Calu3 (cell line): Measurements from ENCODE around the gene GALP. TPM values are rescaled to one million over a fixed set of nuclear protein-coding genes. Genes with fewer than 3 reads are reported as not detected.
"Not testable (repeated sequence)": the region's sequence is repeated elsewhere in the genome, so short reads cannot be mapped to it uniquely, and the experiment has no call there.

Source experiments
- BruUV-seq: library from RNA; stranded (reverse); fragments of 400-500 nt; replicated peaks from 2 replicates; lab custom pipeline; 2021; lab: Mats Ljungman, UMichigan
- CTCF ChIA-PET: fragments of 300-600 bp; sonication (Branson Sonifier 250); formaldehyde crosslinking; loops from one replicate; lab custom pipeline; 2022; ENCODE audit warnings: antibody characterized with exemption; lab: Charles Lee
- DNase-seq: peaks from one replicate; pipeline ENCODE4 v3.0.0; 2022
- H3K27ac Mint-ChIP-seq: one replicate; pipeline ENCODE4 v1.8.0; 2022; ENCODE audit warnings: mixed read lengths; ENCODE audit not compliant: unreplicated experiment
- H3K27me3 Mint-ChIP-seq: one replicate; pipeline ENCODE4 v1.8.0; 2022; ENCODE audit warnings: mixed read lengths; ENCODE audit not compliant: unreplicated experiment
- H3K36me3 Mint-ChIP-seq: one replicate; pipeline ENCODE4 v1.8.0; 2022; ENCODE audit warnings: mild to moderate bottlenecking, moderate library complexity, mixed read lengths; ENCODE audit not compliant: insufficient read depth, unreplicated experiment
- H3K4me1 Mint-ChIP-seq: one replicate; pipeline ENCODE4 v1.8.0; 2022; ENCODE audit warnings: mild to moderate bottlenecking, low read depth, mixed read lengths; ENCODE audit not compliant: unreplicated experiment
- H3K4me3 Mint-ChIP-seq: one replicate; pipeline ENCODE4 v1.8.0; 2022; ENCODE audit warnings: mild to moderate bottlenecking, low read depth, moderate library complexity, mixed read lengths; ENCODE audit not compliant: unreplicated experiment
- H3K9me3 Mint-ChIP-seq: one replicate; pipeline ENCODE4 v1.8.0; 2022; ENCODE audit warnings: low read depth, mixed read lengths; ENCODE audit not compliant: unreplicated experiment
- intact Hi-C: fragments of 100-400 bp; cut with micrococcal nuclease; formaldehyde crosslinking; loops from one replicate; pipeline ENCODE4 v1.10.0; 2022; ENCODE audit not compliant: unreplicated experiment
- total RNA-seq: library from RNA; stranded (reverse); gene quantifications from 2 replicates; pipeline ENCODE4 v1.2.3, GENCODE V29; 2022
- TF ChIP-seq, protein P1 (sequence below): fragments of 200-600 bp; IDR thresholded peaks from one replicate; pipeline ENCODE4 v1.8.0; 2022; ENCODE audit warnings: antibody characterized with exemption; ENCODE audit not compliant: unreplicated experiment

The GALP gene
- total RNA-seq, 1 experiment from 2014 or later, result not detected

GRCh38 chr19:56174550-56174949 lies 1.3 kb upstream of the GALP start:
- BruUV-seq, result no TSS peak
- H3K4me3 Mint-ChIP-seq, result no peak overlapping the region
- peaks cover 11% of the 10 kb centered on the region for H3K4me1 Mint-ChIP-seq
- H3K36me3 Mint-ChIP-seq, result peaks cover 4% of the 10 kb centered on the region
- H3K9me3 Mint-ChIP-seq, result no peaks in the 10 kb centered on the region
- peaks cover 56% of the 10 kb centered on the region for H3K27me3 Mint-ChIP-seq
- H3K27ac Mint-ChIP-seq, result no peak overlapping the region
- CTCF ChIA-PET, result interaction anchor here (0.6 kb wide), 1 partner anchor 141 kb away, joined by 4 read pairs; no protein-coding TSS in a partner anchor
- DNase-seq, result no peak
- TF ChIP-seq, protein P1, sequence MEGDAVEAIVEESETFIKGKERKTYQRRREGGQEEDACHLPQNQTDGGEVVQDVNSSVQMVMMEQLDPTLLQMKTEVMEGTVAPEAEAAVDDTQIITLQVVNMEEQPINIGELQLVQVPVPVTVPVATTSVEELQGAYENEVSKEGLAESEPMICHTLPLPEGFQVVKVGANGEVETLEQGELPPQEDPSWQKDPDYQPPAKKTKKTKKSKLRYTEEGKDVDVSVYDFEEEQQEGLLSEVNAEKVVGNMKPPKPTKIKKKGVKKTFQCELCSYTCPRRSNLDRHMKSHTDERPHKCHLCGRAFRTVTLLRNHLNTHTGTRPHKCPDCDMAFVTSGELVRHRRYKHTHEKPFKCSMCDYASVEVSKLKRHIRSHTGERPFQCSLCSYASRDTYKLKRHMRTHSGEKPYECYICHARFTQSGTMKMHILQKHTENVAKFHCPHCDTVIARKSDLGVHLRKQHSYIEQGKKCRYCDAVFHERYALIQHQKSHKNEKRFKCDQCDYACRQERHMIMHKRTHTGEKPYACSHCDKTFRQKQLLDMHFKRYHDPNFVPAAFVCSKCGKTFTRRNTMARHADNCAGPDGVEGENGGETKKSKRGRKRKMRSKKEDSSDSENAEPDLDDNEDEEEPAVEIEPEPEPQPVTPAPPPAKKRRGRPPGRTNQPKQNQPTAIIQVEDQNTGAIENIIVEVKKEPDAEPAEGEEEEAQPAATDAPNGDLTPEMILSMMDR, result no peak
- intact Hi-C loops, result loop anchor here (10.0 kb wide), 1 partner anchor 160 kb away; no protein-coding TSS in a partner anchor

DNA sequence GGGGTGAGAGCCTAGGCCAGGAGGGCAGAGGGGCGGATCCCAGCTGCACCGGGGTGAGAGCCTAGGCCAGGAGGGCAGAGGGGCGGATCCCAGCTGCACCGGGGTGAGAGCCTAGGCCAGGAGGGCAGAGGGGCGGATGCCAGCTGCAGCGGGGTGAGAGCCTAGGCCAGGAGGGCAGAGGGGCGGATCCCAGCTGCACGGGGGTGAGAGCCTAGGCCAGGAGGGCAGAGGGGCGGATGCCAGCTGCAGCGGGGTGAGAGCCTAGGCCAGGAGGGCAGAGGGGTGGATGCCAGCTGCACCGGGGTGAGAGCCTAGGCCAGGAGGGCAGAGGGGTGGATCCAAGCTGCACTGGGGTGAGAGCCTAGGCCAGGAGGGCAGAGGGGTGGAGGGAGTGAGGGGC lies 502 bp downstream of the GALP start:
- H3K9me3 Mint-ChIP-seq, H3K4me3 Mint-ChIP-seq, BruUV-seq, H3K36me3 Mint-ChIP-seq, H3K27ac Mint-ChIP-seq, DNase-seq, H3K4me1 Mint-ChIP-seq, CTCF ChIA-PET: not testable (repeated sequence)
- peaks cover 59% of the 10 kb centered on the region for H3K27me3 Mint-ChIP-seq
- intact Hi-C loops, result loop anchor here (10.0 kb wide), 1 partner anchor 158 kb away; no protein-coding TSS in a partner anchor

DNA sequence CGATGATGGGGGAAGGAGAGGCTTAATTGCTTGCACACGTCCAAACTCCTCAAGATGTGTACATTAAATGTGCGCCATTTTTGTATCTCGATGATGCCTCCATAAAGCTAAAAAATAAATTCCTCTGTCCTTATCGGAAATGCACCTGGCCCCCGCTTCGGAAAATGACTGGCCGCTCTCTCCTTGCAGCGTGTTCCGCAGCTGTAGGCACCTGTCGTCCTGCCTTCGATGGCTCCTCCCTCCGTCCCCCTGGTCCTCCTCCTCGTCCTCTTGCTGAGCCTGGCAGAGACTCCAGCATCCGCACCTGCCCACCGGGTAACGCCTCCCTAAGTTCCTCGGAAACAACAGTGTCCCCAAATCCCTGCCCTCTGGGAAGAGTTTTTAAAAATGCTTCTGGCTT lies 1.1 kb downstream of the GALP start:
- Mint-ChIP-seq H3K36me3 (no peaks in the 10 kb centered on the region), H3K27ac (no peak overlapping the region), H3K27me3 (peaks cover 65% of the 10 kb centered on the region), H3K4me3 (no peak overlapping the region), H3K4me1 (no peaks in the 10 kb centered on the region), H3K9me3 (no peaks in the 10 kb centered on the region)
- TF ChIP-seq, protein P1, result no peak
- intact Hi-C loops, result loop anchor here (10.0 kb wide), 1 partner anchor 158 kb away; no protein-coding TSS in a partner anchor
- no peak for DNase-seq
- CTCF ChIA-PET, result no interaction called here
- no TSS peak for BruUV-seq

DNA sequence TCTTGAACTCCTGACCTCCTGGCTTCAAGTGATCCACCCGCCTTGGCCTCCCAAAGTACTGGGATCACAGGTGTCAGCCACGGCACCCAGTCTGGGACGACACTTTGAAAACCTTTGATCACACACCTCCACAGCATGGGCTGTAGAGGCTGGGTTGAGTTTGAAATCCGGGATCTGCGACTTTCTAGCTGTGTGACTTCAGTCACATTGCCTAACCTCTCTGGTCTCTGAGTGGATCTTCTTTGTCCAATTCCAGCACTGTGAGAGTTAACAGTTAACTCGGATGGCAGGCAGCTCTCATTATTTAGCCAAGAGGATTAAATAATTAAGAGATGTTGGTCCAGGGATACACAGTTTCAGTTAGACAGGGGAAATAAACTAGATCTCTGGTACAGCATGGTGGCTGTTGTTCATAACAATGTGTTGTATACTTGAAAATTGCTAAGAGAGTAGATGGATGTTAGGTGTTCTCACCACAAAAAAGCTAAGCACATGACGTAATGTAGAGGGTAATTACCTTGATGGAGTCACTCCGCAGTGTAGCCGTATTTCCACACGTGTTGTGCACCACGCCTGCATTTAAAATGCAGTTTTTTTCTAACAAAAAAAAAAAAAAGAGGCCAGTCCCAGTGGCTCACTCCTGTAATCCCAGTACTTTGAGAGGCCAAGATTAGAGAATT lies 1.9 kb downstream of the GALP start:
- Mint-ChIP-seq H3K27ac (no peak overlapping the region), H3K4me1 (no peaks in the 10 kb centered on the region), H3K36me3 (no peaks in the 10 kb centered on the region), H3K4me3 (no peak overlapping the region), H3K27me3 (peaks cover 73% of the 10 kb centered on the region), H3K9me3 (no peaks in the 10 kb centered on the region)
- CTCF ChIA-PET, result interaction anchor here (0.7 kb wide), 1 partner anchor 276 kb away, joined by 6 read pairs; no protein-coding TSS in a partner anchor
- intact Hi-C loops, result loop anchor here (10.0 kb wide), 1 partner anchor 157 kb away; no protein-coding TSS in a partner anchor
- TF ChIP-seq, protein P1, result no peak
- no peak for DNase-seq
- no TSS peak for BruUV-seq

- DNase-seq, result no peak
- BruUV-seq, result no TSS peak
- CTCF ChIA-PET, result no interaction called here
- Mint-ChIP-seq H3K36me3 (no peaks in the 10 kb centered on the region), H3K9me3 (no peaks in the 10 kb centered on the region), H3K4me3 (no peak overlapping the region), H3K27me3 (peaks cover 51% of the 10 kb centered on the region), H3K4me1 (no peaks in the 10 kb centered on the region), H3K27ac (no peak overlapping the region)
- intact Hi-C loops, result no loop called here
- TF ChIP-seq, protein P1, result no peak
Measured at GRCh38 chr19:56189785-56190184, 14.0 kb downstream of the GALP start.
